ENCODE measurements around the gene HOXB7. TPM values are rescaled to one million over a fixed set of nuclear protein-coding genes. Genes with fewer than 3 reads are reported as not detected.

The HOXB7 gene
- total RNA-seq, 1 experiment from 2014 or later = 28.2 TPM

DNA sequence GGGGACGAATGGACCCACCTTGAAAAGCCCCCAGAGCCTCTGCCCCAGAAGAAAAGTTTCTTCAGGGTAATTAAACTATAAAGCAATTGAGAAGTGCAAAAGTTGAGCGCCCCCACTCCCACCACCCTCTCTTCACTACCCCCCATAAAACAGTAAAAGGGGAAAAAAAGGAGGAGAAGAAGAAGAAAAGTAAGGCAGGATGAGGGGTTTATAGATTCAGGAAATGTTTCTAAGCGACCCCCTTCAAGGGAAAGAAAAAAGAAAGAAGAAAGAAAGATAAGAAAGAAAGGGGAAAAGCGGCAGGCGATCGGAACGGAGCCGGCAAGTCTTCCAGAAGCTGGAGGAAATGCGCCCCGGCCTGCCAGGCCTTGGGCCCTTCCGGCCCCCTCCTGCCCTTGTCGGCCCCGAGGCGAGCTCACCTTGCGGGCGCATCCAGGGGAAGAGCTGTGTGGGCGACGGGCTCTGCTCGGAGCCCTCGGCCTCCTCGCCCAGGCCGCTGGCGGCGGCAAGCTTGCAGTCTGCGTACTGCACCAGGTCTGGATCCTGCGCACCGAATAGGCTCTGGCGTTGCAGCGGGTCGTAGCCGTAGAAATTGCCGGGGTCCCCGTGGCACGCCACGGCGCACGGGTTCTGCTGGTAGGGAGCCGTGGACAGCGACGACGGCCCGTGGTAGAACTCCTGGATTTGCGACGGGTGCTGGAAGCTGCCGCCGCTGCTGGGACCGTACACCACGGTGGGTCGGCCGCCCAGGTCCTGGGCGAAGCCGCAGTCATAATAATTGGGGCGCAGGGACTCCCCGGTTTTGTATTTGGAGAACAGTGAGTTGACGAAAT lies 3.3 kb upstream of the HOXB7 start:
- intact Hi-C loops (cut with micrococcal nuclease; ENCODE audit: unreplicated experiment) = loop anchor here (1.0 to 10.0 kb wide), 2 partner anchors 27 to 669 kb away; partner anchors contain the start of gene PNPO

DNA sequence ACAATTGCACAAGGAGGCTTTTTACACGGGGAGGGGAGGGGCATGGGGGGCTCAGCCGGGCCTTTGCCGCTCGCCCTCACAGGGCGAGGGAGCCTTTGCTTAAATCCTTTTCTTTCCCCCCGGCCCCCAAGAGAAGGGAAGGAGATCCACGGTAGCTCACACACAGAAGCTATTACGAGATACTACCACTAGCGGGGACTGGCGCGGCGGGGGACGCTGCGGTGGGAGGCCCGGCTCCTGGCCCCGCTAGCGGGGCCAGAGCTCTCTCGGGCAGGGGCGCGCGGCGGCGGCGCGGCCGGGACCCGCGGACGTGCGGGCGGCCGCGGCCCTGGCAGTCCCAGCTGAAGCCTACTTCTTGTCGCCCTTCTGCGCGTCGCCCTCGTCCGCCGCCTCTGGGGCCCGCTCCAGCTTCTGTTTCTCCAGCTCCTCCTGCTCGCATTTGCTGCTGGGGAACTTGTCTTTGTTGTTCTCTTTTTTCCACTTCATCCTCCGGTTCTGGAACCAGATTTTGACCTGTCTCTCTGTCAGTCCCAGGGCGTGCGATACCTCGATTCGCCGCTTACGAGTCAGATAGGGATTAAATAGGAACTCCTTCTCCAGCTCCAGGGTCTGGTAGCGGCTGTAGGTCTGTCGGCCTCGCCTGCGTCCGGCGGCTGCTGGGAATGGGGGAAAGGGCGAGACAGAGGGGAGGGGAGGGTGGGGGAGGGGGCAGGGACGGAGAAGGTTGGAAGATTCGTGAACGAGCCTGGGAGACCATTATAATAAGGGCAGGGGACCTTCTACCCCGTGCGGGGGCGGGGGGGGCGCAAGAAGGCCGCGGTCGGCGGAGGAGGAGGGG lies 2.3 kb upstream of the HOXB7 start:
- TF ChIP-seq, protein P1, sequence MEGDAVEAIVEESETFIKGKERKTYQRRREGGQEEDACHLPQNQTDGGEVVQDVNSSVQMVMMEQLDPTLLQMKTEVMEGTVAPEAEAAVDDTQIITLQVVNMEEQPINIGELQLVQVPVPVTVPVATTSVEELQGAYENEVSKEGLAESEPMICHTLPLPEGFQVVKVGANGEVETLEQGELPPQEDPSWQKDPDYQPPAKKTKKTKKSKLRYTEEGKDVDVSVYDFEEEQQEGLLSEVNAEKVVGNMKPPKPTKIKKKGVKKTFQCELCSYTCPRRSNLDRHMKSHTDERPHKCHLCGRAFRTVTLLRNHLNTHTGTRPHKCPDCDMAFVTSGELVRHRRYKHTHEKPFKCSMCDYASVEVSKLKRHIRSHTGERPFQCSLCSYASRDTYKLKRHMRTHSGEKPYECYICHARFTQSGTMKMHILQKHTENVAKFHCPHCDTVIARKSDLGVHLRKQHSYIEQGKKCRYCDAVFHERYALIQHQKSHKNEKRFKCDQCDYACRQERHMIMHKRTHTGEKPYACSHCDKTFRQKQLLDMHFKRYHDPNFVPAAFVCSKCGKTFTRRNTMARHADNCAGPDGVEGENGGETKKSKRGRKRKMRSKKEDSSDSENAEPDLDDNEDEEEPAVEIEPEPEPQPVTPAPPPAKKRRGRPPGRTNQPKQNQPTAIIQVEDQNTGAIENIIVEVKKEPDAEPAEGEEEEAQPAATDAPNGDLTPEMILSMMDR (conservative IDR thresholded peaks at IDR 0.05) = peak; percentile 22; the same call in 1 of the 2 replicates
- TF ChIP-seq EZH2 (IDR thresholded peaks at IDR 0.05; ENCODE audit: low read depth) = no peak
- BruUV-seq (replicated peaks) = no TSS peak
- Histone ChIP-seq H3K4me2 (peak overlapping the region; percentile 88), H3K27me3 (ENCODE audit: insufficient read depth, low read depth) (no peaks in the 10 kb centered on the region), H3K9me2 (ENCODE audit: insufficient read depth) (no peaks in the 10 kb centered on the region), H3K4me3 (peak overlapping the region; percentile 80), H3K27ac (peak overlapping the region; percentile 34; the same call in 1 of the 2 replicates), H3K9me3 (ENCODE audit: insufficient read depth, low read depth) (no peaks in the 10 kb centered on the region), H3K36me3 (ENCODE audit: low read depth) (no peaks in the 10 kb centered on the region), H3K79me2 (ENCODE audit: low read depth) (peaks cover 24% of the 10 kb centered on the region), H4K20me1 (ENCODE audit: insufficient read depth) (no peaks in the 10 kb centered on the region), H3K4me1 (replicated peaks; ENCODE audit: insufficient read depth) (peaks cover 20% of the 10 kb centered on the region), H2AFZ (peak overlapping the region; percentile 92), H3F3A (ENCODE audit: insufficient read depth, low read depth) (no peaks in the 10 kb centered on the region)
- ChIA-PET POLR2A (ENCODE audit: unreplicated experiment) (interaction anchor here (0.6 kb wide), 4 partner anchors 67 to 685 kb away, joined by 3 to 11 read pairs (median 6); no protein-coding TSS in a partner anchor), CTCF (interaction anchor here (0.6 to 1.2 kb wide), 7 partner anchors 9 to 583 kb away, joined by 3 to 12 read pairs (median 3); partner anchors contain the start of gene HOXB6)
- DNase-seq = peak in 1 of 2 experiments; percentile 38
- intact Hi-C loops (cut with micrococcal nuclease; ENCODE audit: unreplicated experiment) = loop anchor here (1.0 to 10.0 kb wide), 2 partner anchors 26 to 668 kb away; partner anchors contain the start of gene PNPO

More for the DNA sequence above, 3.3 kb upstream of the HOXB7 start:
- Histone ChIP-seq H3K27ac (no peak overlapping the region), H3K79me2 (ENCODE audit: low read depth) (peaks cover 16% of the 10 kb centered on the region), H3F3A (ENCODE audit: insufficient read depth, low read depth) (no peaks in the 10 kb centered on the region), H4K20me1 (ENCODE audit: insufficient read depth) (no peaks in the 10 kb centered on the region), H3K27me3 (ENCODE audit: insufficient read depth, low read depth) (no peaks in the 10 kb centered on the region), H2AFZ (no peak overlapping the region), H3K9me2 (ENCODE audit: insufficient read depth) (no peaks in the 10 kb centered on the region), H3K9me3 (ENCODE audit: insufficient read depth, low read depth) (no peaks in the 10 kb centered on the region), H3K4me3 (peak overlapping the region; percentile 80; the same call in 1 of the 2 replicates), H3K4me1 (replicated peaks; ENCODE audit: insufficient read depth) (peaks cover 17% of the 10 kb centered on the region), H3K4me2 (peak overlapping the region; percentile 88), H3K36me3 (ENCODE audit: low read depth) (no peaks in the 10 kb centered on the region)
- no peak for DNase-seq
- ChIA-PET POLR2A (ENCODE audit: unreplicated experiment) (interaction anchor here (0.6 to 0.7 kb wide), 2 partner anchors 448 kb away, joined by 4 to 16 read pairs; no protein-coding TSS in a partner anchor), CTCF (interaction anchor here (0.6 to 1.3 kb wide), 7 partner anchors 11 to 481 kb away, joined by 3 to 14 read pairs (median 6); no protein-coding TSS in a partner anchor)
- BruUV-seq (replicated peaks) = no TSS peak
- TF ChIP-seq EZH2 (IDR thresholded peaks at IDR 0.05; ENCODE audit: low read depth) = no peak
- TF ChIP-seq, protein P1 (conservative IDR thresholded peaks at IDR 0.05) = no peak

DNA sequence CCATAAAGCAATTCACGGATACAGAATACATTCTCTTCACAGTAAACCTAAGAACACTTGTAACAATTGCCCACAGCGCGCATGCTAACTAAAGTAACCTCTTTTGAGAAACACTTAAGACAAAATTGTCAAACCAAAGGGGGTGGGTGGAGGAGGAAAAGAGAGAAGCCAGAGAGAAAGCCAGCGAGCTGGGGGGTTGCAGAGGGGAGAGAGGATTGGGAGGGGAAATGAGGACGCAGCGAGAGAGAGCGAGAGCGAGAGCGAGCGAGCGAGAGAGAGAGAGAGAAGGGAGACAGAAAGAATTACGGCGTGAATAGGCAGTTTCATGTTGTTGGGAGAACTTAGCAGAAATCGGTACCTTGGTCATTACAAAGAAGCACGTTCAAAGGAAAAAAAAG lies 1.6 kb upstream of the HOXB7 start:
- H3K27ac ChIP-seq = 0 out of 2 replicates have a peak overlapping the region, but pooled peaks have one; percentile 31

More for the DNA sequence above, 1.6 kb upstream of the HOXB7 start:
- no peak for DNase-seq
- H4K20me1 ChIP-seq (ENCODE audit: insufficient read depth) = no peaks in the 10 kb centered on the region
- H3K4me1 ChIP-seq (replicated peaks; ENCODE audit: insufficient read depth) = peaks cover 20% of the 10 kb centered on the region
- intact Hi-C loops (cut with micrococcal nuclease; ENCODE audit: unreplicated experiment) = loop anchor here (10.0 kb wide), 1 partner anchor 668 kb away; the partner anchor contains the start of gene PNPO
- H3F3A ChIP-seq (ENCODE audit: insufficient read depth, low read depth) = no peaks in the 10 kb centered on the region
- no peaks in the 10 kb centered on the region for H3K36me3 ChIP-seq (ENCODE audit: low read depth)
- H2AFZ ChIP-seq = peak overlapping the region; percentile 92
- H3K4me2 ChIP-seq = peak overlapping the region; percentile 88
- ChIA-PET POLR2A (ENCODE audit: unreplicated experiment) (interaction anchor here (0.6 kb wide), 1 partner anchor 685 kb away, joined by 3 read pairs; no protein-coding TSS in a partner anchor), CTCF (interaction anchor here (0.6 to 1.2 kb wide), 6 partner anchors 8 to 583 kb away, joined by 3 to 12 read pairs (median 3); partner anchors contain the start of gene HOXB6)
- peak overlapping the region; percentile 80 for H3K4me3 ChIP-seq
- no peaks in the 10 kb centered on the region for H3K9me2 ChIP-seq (ENCODE audit: insufficient read depth)
- BruUV-seq (replicated peaks) = no TSS peak
- no peaks in the 10 kb centered on the region for H3K27me3 ChIP-seq (ENCODE audit: insufficient read depth, low read depth)
- TF ChIP-seq, protein P1 (conservative IDR thresholded peaks at IDR 0.05) = no peak
- TF ChIP-seq EZH2 (IDR thresholded peaks at IDR 0.05; ENCODE audit: low read depth) = no peak
- H3K9me3 ChIP-seq (ENCODE audit: insufficient read depth, low read depth) = no peaks in the 10 kb centered on the region
- peaks cover 24% of the 10 kb centered on the region for H3K79me2 ChIP-seq (ENCODE audit: low read depth)
